Myocyte (in vitro differentiated cells): ENCODE data around the gene ST3GAL5. TPM values are rescaled to one million over a fixed set of nuclear protein-coding genes. Genes with fewer than 3 reads are reported as not detected.

Source experiments
- DNase-seq: peaks from one replicate; pipeline ENCODE4 v3.0.0-alpha.2; 2012; ENCODE audit warnings: low read depth
- total RNA-seq: library from RNA; depleted of rRNA; stranded (reverse); fragments of >200 nt; gene quantifications from 2 replicates; pipeline ENCODE4 v1.2.3, GENCODE V29; 2014

The ST3GAL5 gene
- total RNA-seq, 1 donor from 2014 or later, result 46.9 TPM

GRCh38 chr2:85917887-85918795, 29.4 kb upstream of the ST3GAL5 start:
- no peak for DNase-seq

DNA sequence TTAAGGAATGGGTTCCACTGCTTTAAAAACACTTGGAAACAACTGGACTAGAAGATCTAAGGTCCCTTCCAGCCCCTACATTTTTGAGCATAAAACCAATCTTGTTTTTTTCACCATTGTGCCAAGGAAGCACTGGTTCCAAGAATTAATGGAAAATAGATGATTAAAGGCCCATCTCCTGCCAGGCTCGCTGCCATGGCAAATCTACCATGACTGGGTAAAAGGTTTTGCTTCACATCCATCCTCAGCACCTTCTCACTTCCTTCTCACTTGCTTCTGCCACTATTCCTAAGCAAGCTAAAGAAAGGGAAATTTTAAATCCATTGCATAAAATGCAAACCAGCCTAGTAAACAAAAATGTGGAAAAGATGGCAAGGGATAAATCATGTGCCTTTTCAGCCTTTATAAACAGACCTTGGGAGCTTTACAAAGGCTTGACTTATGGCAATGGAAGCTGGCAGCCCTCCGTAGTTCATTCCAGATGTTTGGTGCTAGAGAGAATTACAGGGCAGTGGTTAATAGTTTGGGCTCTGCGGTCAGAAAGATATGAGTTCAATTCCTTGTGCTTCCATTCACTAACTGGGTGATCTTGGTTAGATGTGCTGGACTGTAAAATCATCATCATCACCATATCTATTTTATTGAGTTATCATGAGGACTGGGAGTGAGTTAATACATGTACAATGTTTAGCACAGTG, 27.0 kb upstream of the ST3GAL5 start:
- DNase-seq, result no peak

DNA sequence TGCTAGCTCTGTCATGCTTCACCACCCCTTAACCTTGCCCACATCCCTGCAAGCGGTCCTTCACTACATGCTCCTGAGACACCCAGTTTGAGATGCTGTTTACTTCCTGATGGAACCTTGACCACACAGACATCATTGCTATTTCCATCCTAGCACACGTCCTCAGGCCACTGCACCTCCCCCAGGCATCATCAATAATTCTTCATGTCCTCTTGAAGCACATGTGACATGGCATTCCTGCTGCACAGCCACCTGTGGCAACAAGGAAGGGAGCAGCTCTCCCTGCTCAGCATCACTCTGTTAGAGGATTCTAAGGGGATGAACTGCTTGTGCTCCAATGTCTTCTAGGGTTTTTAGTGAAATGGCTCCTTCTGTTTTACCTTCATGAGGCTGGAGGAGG, 26.1 kb upstream of the ST3GAL5 start:
- DNase-seq, result no peak

- peak; percentile 49 for DNase-seq
Measured at GRCh38 chr2:85913884-85914881, 25.4 kb upstream of the ST3GAL5 start.

GRCh38 chr2:85911814-85912692, 23.3 kb upstream of the ST3GAL5 start:
- peak; percentile 95 for DNase-seq

DNA sequence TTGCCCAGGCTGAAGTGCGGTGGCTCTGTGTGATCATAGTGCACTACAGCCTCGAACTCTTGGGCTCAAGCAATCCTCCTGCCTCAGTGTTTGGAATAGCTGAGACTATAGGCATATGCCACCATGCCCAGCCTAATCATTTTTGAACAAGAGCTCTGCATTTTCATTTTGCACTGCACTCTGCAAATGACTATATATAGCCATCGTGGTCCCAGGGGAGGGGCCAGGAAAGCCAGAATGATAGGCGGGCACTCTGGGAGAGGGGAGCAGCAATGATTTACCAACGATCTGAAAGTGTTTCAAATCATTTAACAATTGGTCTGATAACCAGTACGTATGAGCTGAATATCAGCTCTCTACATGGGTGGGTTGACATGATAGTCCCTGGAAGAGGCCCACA, 22.3 kb upstream of the ST3GAL5 start:
- DNase-seq, result no peak

- no peak for DNase-seq
Measured at GRCh38 chr2:85909005-85909404, 20.2 kb upstream of the ST3GAL5 start.

GRCh38 chr2:85908506-85908905, 19.7 kb upstream of the ST3GAL5 start:
- no peak for DNase-seq

DNA sequence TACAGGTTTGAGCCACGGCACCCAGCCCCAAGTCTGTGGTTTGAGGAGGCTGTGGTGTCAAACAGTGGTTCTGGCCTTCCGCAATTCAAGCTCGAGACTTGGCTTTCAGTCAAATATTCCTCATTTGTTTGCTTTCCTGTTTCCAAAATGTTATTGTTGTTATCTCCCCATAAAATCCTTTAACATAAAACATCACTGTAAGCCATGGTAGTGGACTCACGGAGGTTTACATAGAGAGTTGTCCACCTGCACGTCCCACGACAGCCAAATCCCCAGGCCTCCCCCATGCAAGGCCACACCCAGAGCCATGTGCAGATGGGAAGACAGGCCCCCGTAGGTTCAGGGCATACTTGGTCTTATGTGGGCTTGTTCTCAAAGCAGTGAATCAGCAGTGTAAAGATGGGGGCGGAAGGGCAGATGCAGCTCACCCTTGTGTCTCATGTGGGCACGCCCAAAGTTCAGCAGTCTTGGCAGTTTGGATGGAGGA, 18.9 kb upstream of the ST3GAL5 start:
- no peak for DNase-seq

- no peak for DNase-seq
Measured at GRCh38 chr2:85906748-85907147, 18.0 kb upstream of the ST3GAL5 start.

DNA sequence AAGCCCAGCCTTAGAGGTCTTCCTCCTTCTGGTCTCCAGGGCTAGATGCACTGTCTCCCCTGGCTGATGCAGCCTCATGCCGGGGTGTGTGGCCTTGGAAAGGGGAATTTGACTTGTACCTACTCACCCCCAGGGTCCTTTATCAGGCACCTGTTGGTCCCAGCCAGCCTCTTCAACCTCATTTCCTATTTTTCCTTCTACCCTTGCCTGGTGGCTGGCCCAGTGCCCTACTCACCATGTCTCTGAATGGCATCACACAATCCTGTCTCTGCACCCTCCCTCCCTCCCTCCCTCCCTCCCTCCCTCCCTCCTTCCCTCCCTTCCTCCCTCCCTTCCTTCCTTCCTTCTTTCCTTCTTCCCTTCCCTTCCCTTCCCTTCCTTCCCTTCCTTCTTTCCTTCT, 17.1 kb upstream of the ST3GAL5 start:
- DNase-seq, result no peak

- no peak for DNase-seq
Measured at GRCh38 chr2:85905187-85905666, 16.4 kb upstream of the ST3GAL5 start.

DNA sequence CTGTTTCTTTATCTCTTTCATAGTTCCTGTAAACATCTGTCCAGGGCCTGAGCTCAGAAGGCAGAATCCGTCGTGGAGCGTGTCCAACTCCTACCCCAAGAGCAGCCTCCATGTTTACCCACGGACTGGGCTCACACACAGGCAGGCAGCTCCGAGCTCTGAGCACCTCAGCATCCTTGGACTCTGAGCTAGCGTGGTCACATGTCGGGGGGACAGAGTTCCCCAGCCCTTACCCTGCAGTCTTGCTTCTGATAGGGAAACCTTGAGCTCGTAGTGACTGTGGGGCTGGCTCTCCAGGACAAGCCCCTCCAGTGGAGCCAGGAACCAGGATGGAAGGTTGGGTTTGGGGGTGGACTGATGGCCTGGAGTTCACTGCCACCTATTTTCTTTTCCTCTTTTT, 15.1 kb upstream of the ST3GAL5 start:
- DNase-seq, result no peak

- no peak for DNase-seq
Measured at GRCh38 chr2:85902496-85902895, 13.7 kb upstream of the ST3GAL5 start.

GRCh38 chr2:85901155-85901554, 12.4 kb upstream of the ST3GAL5 start:
- no peak for DNase-seq

DNA sequence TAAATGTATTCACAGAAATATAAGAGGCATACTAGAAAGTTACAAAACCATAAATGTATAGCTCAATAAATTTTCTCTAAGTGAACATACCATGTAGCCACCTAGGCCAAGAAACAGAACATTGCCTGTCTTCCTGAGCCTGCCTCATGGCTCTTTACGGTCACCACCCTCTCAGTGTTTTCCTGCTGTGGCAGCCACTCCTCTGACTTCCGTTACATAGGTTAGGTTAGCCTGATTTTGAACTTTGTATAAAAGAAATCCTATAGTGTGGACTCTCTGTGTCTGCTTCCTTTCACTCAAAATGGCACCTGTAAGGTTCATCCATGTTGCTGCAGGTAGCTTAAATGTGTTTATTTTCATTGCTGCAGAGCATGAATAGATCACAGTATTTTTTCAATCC, 11.6 kb upstream of the ST3GAL5 start:
- DNase-seq, result no peak

DNA sequence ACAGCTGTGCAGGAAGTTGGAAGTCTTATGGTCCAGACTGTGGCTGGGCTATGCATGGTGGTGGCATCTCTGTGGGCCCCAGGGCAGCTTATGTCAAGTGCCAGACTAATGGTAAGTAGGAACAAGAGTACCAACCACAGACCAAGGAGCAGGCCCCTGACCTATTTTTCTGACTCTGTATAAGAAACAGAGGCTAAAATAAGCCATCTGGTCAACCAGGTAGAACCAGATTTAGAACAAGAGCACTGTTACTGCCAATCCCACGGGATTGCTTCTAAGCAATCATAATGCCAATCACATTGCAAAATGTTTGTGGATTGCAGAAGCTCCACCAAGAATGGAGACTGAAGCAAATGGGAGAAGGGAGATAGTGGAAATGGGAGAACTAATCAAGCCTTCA, 11.1 kb upstream of the ST3GAL5 start:
- peak; percentile 58 for DNase-seq

GRCh38 chr2:85899284-85899683, 10.5 kb upstream of the ST3GAL5 start:
- no peak for DNase-seq

- no peak for DNase-seq
Measured at GRCh38 chr2:85898881-85899280, 10.1 kb upstream of the ST3GAL5 start.
